ENCODE measurements around the gene CARMIL1. TPM values are rescaled to one million over a fixed set of nuclear protein-coding genes. Genes with fewer than 3 reads are reported as not detected.

The CARMIL1 gene
- total and polyA plus RNA-seq, 10 of the 15 experiments (the other 5 are each of a cell fraction or from before 2014, with no cell fraction given), result 6.4 to 18.1 (median 10.3) TPM

DNA sequence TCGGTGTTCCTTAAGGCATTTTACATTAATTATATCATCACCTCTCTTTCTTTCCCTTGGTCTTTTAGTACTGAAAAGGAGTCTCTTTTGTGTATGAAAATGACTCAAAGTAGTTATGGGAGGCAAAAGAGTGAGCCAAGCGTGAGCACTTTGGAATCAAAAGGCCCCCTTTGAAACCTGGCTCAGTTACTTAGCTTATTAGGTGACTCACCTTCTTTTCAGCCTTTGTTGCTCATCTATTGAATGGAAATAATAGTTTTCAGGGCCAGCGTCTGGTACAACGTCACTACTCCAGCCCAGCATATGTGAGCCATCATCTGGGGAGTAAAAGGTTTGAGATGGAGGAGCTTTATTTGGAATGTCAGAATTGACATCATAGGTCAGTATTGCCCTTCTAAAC is 225.5 kb downstream of the CARMIL1 start:
- H3K4me3 ChIP-seq, result no peak overlapping the region
- H3K27ac ChIP-seq (ENCODE audit: control insufficient read depth, insufficient read depth), result no peak overlapping the region
- WGBS (ENCODE audit: insufficient coverage, insufficient replicate concordance, low lambda C conversion rate, missing lambda C conversion rate), result 24% methylated on average over 4 of the region's 4 CpGs
- H3K9ac ChIP-seq (ENCODE audit: control insufficient read depth, insufficient read depth, low read length), result no peak overlapping the region
- H2AFZ ChIP-seq (ENCODE audit: control insufficient read depth, low read depth, low read length), result no peak overlapping the region
- H3K4me2 ChIP-seq (ENCODE audit: control insufficient read depth, insufficient read depth), result no peak overlapping the region
- BruUV-seq (replicated peaks), result no TSS peak
- H4K20me1 ChIP-seq (ENCODE audit: control insufficient read depth, insufficient read depth), result no peaks in the 10 kb centered on the region
- FAIRE-seq (no peak), DNase-seq (ENCODE audit: low read depth, low spot score) (no peak), ATAC-seq (no peak)
- ChIA-PET POLR2A (no interaction called here), CTCF (interaction anchor here (0.8 to 2.8 kb wide), 6 partner anchors 10 to 239 kb away, joined by 4 to 24 read pairs (median 6); no protein-coding TSS in a partner anchor), RAD21 (ENCODE audit: unreplicated experiment) (interaction anchor here (0.9 to 2.5 kb wide), 3 partner anchors 9 to 239 kb away, joined by 4 to 7 read pairs (median 4); partner anchors contain the start of gene CARMIL1), SMC1A (ENCODE audit: uncharacterized antibody, unreplicated experiment) (interaction anchor here (0.5 to 3.8 kb wide), 6 partner anchors 13 to 241 kb away, joined by 3 to 27 read pairs (median 4); no protein-coding TSS in a partner anchor)
- in situ Hi-C loops (cut with MboI), result no loop called here
- H3K36me3 ChIP-seq (ENCODE audit: control insufficient read depth in 2 of 2, insufficient read depth in 2 of 2, low read length in 1 of 2), result no peaks in the 10 kb centered on the region; a peak in 1 of 4 replicates
- no peaks in the 10 kb centered on the region; the same call in 2 of the 3 replicates for H3K9me3 ChIP-seq (replicated peaks; ENCODE audit: control insufficient read depth, insufficient read depth, low read length)
- no peaks in the 10 kb centered on the region for H3K79me2 ChIP-seq (ENCODE audit: control insufficient read depth, insufficient read depth, low read length)
- no peaks in the 10 kb centered on the region for H3K27me3 ChIP-seq (replicated peaks in 1 of 2; ENCODE audit: control insufficient read depth in 2 of 2, insufficient read depth in 2 of 2, low read length in 1 of 2)
- TF ChIP-seq, protein P1, sequence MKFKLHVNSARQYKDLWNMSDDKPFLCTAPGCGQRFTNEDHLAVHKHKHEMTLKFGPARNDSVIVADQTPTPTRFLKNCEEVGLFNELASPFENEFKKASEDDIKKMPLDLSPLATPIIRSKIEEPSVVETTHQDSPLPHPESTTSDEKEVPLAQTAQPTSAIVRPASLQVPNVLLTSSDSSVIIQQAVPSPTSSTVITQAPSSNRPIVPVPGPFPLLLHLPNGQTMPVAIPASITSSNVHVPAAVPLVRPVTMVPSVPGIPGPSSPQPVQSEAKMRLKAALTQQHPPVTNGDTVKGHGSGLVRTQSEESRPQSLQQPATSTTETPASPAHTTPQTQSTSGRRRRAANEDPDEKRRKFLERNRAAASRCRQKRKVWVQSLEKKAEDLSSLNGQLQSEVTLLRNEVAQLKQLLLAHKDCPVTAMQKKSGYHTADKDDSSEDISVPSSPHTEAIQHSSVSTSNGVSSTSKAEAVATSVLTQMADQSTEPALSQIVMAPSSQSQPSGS (IDR thresholded peaks at IDR 0.05; ENCODE audit: low read length), result no peak
- TF ChIP-seq ZNF24 (IDR thresholded peaks at IDR 0.05) (no peak), CBX5 (IDR thresholded peaks at IDR 0.05; ENCODE audit: low read depth) (no peak), TARDBP (IDR thresholded peaks at IDR 0.05; ENCODE audit: borderline replicate concordance) (no peak), KAT2A (conservative IDR thresholded peaks at IDR 0.05; ENCODE audit: control insufficient read depth, low read depth, low read length) (no peak), MEF2A (IDR thresholded peaks at IDR 0.05; ENCODE audit: insufficient read depth, low read depth, low read length) (no peak), YY1 (IDR thresholded peaks at IDR 0.05; ENCODE audit: low read depth, low read length) (no peak), FOXK2 (IDR thresholded peaks at IDR 0.05) (no peak), SMC3 (IDR thresholded peaks at IDR 0.05; ENCODE audit: borderline replicate concordance, low read length) (no peak)
- TF ChIP-seq, protein P2, sequence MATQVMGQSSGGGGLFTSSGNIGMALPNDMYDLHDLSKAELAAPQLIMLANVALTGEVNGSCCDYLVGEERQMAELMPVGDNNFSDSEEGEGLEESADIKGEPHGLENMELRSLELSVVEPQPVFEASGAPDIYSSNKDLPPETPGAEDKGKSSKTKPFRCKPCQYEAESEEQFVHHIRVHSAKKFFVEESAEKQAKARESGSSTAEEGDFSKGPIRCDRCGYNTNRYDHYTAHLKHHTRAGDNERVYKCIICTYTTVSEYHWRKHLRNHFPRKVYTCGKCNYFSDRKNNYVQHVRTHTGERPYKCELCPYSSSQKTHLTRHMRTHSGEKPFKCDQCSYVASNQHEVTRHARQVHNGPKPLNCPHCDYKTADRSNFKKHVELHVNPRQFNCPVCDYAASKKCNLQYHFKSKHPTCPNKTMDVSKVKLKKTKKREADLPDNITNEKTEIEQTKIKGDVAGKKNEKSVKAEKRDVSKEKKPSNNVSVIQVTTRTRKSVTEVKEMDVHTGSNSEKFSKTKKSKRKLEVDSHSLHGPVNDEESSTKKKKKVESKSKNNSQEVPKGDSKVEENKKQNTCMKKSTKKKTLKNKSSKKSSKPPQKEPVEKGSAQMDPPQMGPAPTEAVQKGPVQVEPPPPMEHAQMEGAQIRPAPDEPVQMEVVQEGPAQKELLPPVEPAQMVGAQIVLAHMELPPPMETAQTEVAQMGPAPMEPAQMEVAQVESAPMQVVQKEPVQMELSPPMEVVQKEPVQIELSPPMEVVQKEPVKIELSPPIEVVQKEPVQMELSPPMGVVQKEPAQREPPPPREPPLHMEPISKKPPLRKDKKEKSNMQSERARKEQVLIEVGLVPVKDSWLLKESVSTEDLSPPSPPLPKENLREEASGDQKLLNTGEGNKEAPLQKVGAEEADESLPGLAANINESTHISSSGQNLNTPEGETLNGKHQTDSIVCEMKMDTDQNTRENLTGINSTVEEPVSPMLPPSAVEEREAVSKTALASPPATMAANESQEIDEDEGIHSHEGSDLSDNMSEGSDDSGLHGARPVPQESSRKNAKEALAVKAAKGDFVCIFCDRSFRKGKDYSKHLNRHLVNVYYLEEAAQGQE (IDR thresholded peaks at IDR 0.05; ENCODE audit: low read depth, low read length), result no peak
- TF ChIP-seq, protein P3, sequence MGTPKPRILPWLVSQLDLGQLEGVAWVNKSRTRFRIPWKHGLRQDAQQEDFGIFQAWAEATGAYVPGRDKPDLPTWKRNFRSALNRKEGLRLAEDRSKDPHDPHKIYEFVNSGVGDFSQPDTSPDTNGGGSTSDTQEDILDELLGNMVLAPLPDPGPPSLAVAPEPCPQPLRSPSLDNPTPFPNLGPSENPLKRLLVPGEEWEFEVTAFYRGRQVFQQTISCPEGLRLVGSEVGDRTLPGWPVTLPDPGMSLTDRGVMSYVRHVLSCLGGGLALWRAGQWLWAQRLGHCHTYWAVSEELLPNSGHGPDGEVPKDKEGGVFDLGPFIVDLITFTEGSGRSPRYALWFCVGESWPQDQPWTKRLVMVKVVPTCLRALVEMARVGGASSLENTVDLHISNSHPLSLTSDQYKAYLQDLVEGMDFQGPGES (IDR thresholded peaks at IDR 0.05), result no peak
- intact Hi-C loops (cut with micrococcal nuclease; ENCODE audit: unreplicated experiment), result no loop called here
- no peaks in the 10 kb centered on the region for H3K4me1 ChIP-seq (ENCODE audit: control insufficient read depth, insufficient read depth, low read length)
